Activated B cell treated with CpG ODN at 0.5 μM for 24 hours (primary cell): Measurements from ENCODE around the gene TC2N. TPM values are rescaled to one million over a fixed set of nuclear protein-coding genes. Genes with fewer than 3 reads are reported as not detected.

ENCODE experiments used
- ATAC-seq: fragments of 200-7000 bp; cut with Tn5 transposase; one replicate; pipeline ENCODE4 v1.10.0; 2021; ENCODE audit warnings: low read depth, mild to moderate bottlenecking, moderate library complexity
- CTCF ChIA-PET: fragments of 350-600 bp; sonication (Branson Sonifier 250); formaldehyde crosslinking; loops from one replicate; lab custom pipeline; 2021; ENCODE audit warnings: antibody characterized with exemption; lab: Charles Lee
- POLR2A ChIA-PET: fragments of 350-600 bp; sonication (Branson Sonifier 250); formaldehyde crosslinking; loops from one replicate; lab custom pipeline; 2021; ENCODE audit warnings: antibody characterized with exemption; lab: Charles Lee
- DNase-seq: peaks from one replicate; pipeline ENCODE4 v3.0.0; 2022
- H3K27ac Mint-ChIP-seq: one replicate; pipeline ENCODE4 v1.8.0; 2020; ENCODE audit warnings: mixed read lengths
- H3K27me3 Mint-ChIP-seq: one replicate; pipeline ENCODE4 v1.8.0; 2021; ENCODE audit warnings: mixed read lengths
- H3K36me3 Mint-ChIP-seq: one replicate; pipeline ENCODE4 v1.8.0; 2021; ENCODE audit warnings: low read depth, mixed read lengths
- H3K4me1 Mint-ChIP-seq: one replicate; pipeline ENCODE4 v1.8.0; 2021; ENCODE audit warnings: mixed read lengths
- H3K4me3 Mint-ChIP-seq: one replicate; pipeline ENCODE4 v1.8.0; 2020; ENCODE audit warnings: mild to moderate bottlenecking, mixed read lengths
- H3K9me3 Mint-ChIP-seq: one replicate; pipeline ENCODE4 v1.8.0; 2020; ENCODE audit warnings: mixed read lengths
- intact Hi-C: fragments of 100-400 bp; cut with micrococcal nuclease; formaldehyde crosslinking; loops from one replicate; pipeline ENCODE4 v1.15.1; 2024
- total RNA-seq: library from RNA; stranded (reverse); gene quantifications from 2 replicates; pipeline ENCODE4 v1.2.3, GENCODE V29; 2022
- TF ChIP-seq, protein P1 (sequence below): fragments of 200-600 bp; IDR thresholded peaks from one replicate; pipeline ENCODE4 v1.8.0; 2022; ENCODE audit warnings: antibody characterized with exemption, mild to moderate bottlenecking

The TC2N gene
- total RNA-seq, 1 donor from 2014 or later: 12.1 TPM

DNA sequence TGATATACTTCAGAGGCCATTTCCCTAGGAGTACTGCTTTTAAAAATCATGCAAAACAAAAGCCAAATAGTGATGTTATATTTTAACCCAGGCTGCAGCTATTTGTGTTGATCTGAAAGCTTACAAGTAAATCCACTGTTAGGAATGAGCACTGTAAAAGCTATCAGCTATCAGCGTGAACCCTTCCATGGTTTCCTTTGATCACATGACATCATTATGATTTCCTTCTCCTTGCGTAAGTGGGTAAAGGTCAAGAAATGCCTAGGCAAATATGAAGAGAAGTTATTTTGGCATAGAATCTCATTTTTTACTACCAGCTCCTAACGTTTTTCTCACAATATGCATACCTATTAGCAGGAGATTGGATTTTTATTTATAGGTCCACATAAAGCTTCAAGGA, 86.9 kb downstream of the TC2N start:
- Mint-ChIP-seq H3K4me1 (no peaks in the 10 kb centered on the region), H3K27me3 (peaks cover 4% of the 10 kb centered on the region), H3K4me3 (no peak overlapping the region), H3K36me3 (no peaks in the 10 kb centered on the region), H3K9me3 (no peaks in the 10 kb centered on the region), H3K27ac (no peak overlapping the region)
- POLR2A ChIA-PET: no interaction called here
- no peak for DNase-seq
- intact Hi-C loops: no loop called here
- CTCF ChIA-PET: no interaction called here
- ATAC-seq: no peak
- TF ChIP-seq, protein P1, sequence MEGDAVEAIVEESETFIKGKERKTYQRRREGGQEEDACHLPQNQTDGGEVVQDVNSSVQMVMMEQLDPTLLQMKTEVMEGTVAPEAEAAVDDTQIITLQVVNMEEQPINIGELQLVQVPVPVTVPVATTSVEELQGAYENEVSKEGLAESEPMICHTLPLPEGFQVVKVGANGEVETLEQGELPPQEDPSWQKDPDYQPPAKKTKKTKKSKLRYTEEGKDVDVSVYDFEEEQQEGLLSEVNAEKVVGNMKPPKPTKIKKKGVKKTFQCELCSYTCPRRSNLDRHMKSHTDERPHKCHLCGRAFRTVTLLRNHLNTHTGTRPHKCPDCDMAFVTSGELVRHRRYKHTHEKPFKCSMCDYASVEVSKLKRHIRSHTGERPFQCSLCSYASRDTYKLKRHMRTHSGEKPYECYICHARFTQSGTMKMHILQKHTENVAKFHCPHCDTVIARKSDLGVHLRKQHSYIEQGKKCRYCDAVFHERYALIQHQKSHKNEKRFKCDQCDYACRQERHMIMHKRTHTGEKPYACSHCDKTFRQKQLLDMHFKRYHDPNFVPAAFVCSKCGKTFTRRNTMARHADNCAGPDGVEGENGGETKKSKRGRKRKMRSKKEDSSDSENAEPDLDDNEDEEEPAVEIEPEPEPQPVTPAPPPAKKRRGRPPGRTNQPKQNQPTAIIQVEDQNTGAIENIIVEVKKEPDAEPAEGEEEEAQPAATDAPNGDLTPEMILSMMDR: no peak

DNA sequence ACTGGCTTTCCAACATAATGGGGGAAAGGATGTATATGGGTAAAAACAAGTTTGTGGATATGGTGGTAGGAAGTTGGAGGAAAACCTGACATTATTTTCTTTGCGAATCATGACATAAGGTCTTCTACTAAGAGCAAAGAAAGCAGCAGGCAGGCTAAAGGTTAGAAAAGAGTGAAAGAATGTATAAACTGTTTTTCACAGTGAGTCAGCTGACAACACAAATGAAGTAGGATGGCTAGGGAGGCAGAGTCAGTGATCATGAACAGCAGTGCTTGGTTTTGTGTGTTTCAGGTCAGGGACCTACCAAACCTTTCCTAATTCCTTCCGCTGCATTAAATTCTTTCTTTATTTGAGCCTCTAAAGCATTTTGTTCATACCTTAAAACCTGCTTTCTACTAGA, 89.1 kb downstream of the TC2N start:
- peaks cover 18% of the 10 kb centered on the region for H3K4me1 Mint-ChIP-seq
- ChIA-PET POLR2A (no interaction called here), CTCF (no interaction called here)
- H3K9me3 Mint-ChIP-seq: no peaks in the 10 kb centered on the region
- intact Hi-C loops: no loop called here
- H3K36me3 Mint-ChIP-seq: no peaks in the 10 kb centered on the region
- H3K4me3 Mint-ChIP-seq: no peak overlapping the region
- H3K27me3 Mint-ChIP-seq: peaks cover 4% of the 10 kb centered on the region
- TF ChIP-seq, protein P1: no peak
- no peak overlapping the region for H3K27ac Mint-ChIP-seq
- ATAC-seq (no peak), DNase-seq (no peak)

DNA sequence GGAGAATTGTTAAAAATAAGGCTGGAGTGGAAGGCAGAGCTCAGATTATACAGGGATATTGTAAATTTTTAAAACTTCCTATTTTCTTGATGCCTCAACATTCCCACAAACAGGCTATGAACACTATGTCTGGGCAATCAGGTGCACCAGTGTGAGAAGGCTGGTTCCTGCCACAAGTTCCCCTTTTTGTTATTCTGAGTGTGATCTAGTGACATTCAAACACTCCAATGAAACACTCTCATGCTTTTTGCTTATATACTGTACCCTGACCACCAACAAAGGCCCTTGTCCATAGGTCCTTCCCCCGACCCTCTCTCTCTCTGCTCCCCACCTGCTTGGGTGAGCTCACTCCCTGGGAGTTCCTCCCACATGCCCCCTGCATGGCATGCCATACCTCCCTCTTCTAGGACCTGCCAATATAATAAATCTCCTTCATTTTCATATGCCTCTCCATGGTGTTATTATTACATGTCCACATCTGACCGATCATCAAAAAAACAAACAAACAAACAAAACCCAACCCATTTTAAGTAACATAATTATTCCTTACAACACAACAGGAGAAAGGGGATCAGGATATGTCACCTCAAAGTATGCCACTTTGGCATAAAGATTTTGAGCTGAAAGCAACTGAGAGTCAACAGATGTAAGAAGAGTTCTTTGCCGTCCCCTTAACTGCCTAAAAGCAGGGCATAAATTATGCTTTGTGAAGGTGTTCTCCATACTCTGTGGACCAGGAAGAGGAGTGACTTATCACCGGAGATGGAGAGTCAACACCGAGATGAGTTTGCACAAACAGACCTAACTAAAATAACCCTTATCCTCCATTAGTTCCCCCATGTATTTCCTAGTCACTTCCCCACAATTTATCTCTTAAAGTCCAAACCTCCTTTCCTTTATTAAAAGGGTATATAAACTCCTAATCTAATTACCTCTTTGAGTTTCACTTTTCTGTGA, 92.9 kb downstream of the TC2N start:
- POLR2A ChIA-PET: no interaction called here
- no peak overlapping the region for H3K27ac Mint-ChIP-seq
- H3K36me3 Mint-ChIP-seq: no peaks in the 10 kb centered on the region
- ATAC-seq (peak; percentile 89), DNase-seq (no peak)
- CTCF ChIA-PET: no interaction called here
- intact Hi-C loops: loop anchor here (5.0 kb wide), 1 partner anchor 43 kb away; no protein-coding TSS in a partner anchor
- H3K9me3 Mint-ChIP-seq: no peaks in the 10 kb centered on the region
- TF ChIP-seq, protein P1: no peak
- peaks cover 18% of the 10 kb centered on the region for H3K4me1 Mint-ChIP-seq
- peaks cover 5% of the 10 kb centered on the region for H3K27me3 Mint-ChIP-seq
- H3K4me3 Mint-ChIP-seq: peak overlapping the region; percentile 66

DNA sequence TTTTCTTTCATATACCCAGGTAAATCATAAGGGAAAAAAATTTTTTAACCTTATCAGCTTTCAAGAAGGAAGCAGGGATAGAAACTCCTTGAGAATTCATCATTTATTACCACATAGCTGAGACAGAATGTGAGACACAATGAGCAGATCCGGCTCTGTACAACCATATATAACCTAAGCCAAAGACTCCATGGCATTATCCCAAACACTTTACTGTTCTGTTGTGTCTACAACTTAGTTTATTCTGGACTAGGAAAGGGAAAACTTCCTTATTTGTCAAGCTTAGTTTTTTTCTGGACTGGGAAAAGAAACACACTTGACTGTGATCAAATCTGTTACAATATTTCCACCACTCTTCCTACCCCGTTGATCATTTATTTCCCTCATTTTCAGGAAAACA, 97.2 kb downstream of the TC2N start:
- H3K27ac Mint-ChIP-seq: no peak overlapping the region
- ATAC-seq: no peak
- DNase-seq: no peak
- peaks cover 21% of the 10 kb centered on the region for H3K4me1 Mint-ChIP-seq
- POLR2A ChIA-PET: no interaction called here
- H3K27me3 Mint-ChIP-seq: peaks cover 3% of the 10 kb centered on the region
- H3K36me3 Mint-ChIP-seq: no peaks in the 10 kb centered on the region
- H3K9me3 Mint-ChIP-seq: no peaks in the 10 kb centered on the region
- no peak overlapping the region for H3K4me3 Mint-ChIP-seq
- intact Hi-C loops: loop anchor here (5.0 kb wide), 1 partner anchor 47 kb away; no protein-coding TSS in a partner anchor
- CTCF ChIA-PET: no interaction called here
- TF ChIP-seq, protein P1: no peak

DNA sequence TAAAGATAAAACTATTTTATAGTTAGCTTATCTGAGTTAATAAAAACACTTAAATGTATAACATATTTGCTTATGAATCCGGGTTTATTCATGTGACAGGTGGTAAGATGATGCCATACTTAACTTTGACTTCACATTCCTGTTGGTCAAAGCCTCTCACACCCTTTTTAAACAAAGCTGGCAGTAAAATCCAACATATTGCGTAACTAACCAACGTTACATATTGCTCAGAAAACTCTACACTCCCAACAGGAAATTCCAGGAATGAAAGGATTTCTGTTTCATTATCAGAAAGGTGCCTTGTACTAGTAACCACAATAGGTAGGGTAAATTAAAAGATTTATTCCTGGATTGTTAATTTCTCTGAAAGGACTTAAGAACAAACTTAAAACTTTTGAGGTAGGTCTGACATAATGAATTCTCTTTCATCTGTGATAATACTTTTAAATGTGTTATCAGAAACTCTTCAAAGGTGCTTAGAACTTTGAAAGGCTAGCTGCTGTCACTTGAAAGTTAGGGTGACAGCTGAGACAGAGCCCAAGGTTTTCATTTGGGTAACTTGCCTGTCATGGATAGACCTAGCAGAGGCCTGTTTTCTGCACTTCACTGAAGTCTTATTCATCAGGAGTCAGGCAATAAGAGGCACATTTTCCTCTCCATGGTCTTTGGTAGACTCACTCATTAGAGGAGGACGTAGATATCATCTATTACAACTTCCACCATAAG, 111.6 kb downstream of the TC2N start:
- TF ChIP-seq, protein P1: no peak
- peaks cover 12% of the 10 kb centered on the region for H3K9me3 Mint-ChIP-seq

More for the DNA sequence above, 111.6 kb downstream of the TC2N start:
- H3K36me3 Mint-ChIP-seq: no peaks in the 10 kb centered on the region
- CTCF ChIA-PET: no interaction called here
- H3K27me3 Mint-ChIP-seq: peaks cover 26% of the 10 kb centered on the region
- no peak overlapping the region for H3K4me3 Mint-ChIP-seq
- no peaks in the 10 kb centered on the region for H3K4me1 Mint-ChIP-seq
- no peak overlapping the region for H3K27ac Mint-ChIP-seq
- POLR2A ChIA-PET: no interaction called here
- DNase-seq (no peak), ATAC-seq (no peak)
- intact Hi-C loops: no loop called here
